GM10847 (cell line): Measurements from ENCODE around the gene NFATC1.

Experiments used
- POLR2A ChIP-seq: IDR thresholded peaks from 2 replicates; pipeline ENCODE4 v1.6.1; 2011; ENCODE audit not compliant: insufficient read length; ENCODE audit errors: extremely low read depth

Gene NFATC1

DNA sequence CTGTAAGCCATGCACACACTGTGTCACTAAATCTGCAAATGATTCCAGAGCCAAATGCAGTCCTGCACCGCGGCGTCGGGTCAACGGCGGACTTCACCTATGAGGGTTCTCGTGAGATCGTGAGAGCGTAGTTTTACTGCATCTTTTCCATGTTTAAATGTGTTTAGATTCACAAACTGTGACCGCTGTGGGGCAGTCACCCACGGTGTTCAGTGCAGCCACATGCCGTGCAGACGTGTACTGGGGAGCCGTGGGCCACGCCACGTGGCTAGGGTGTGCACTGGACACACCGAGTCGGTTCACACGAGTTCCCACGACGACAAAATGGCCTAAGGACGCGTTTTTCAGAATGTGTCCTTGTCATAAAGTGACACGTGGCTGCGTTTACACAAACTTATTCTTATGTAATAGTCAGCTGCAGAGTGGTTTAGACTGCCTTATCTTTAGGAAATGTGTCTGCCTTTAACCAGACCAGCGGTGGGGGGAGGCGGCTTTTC, 34.1 kb downstream of the NFATC1 start:
- no peak for TF ChIP-seq POLR2A

DNA sequence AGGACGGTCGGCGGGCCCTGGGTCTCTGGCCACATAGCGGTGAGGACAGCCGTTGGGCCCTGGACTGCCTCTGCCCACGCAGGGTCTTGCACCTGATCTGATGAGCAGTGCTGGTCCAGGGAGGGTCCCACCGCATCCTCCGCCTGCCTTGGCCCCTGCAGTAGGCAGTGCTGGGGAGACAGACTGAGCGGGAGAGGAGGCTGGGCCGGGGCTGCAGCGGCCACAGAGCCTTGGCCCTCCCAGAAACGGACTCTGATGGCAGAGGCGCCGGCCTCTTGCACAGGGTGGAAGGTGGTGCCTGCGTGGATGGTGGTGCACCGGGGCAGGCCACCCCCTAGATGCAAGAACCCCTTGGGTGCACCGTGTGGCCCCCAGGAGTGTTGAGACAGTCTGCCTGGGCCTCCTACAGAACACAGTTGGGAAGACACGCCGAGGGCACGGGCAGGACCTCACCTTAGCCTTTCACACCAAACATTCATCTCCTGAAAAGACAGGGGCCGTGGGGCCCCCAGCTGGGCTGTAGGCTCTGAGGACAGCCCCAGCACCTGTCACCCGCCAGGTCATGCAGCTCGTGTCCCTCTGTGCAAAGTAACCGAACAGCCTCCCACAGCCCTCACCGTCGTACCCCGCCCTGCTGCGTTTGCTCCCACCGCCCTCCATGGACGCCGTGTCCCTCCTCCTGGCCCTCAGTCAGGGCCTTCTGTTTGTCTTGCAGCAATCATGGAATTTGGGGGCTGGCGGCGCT, 36.8 kb downstream of the NFATC1 start:
- TF ChIP-seq POLR2A: no peak

DNA sequence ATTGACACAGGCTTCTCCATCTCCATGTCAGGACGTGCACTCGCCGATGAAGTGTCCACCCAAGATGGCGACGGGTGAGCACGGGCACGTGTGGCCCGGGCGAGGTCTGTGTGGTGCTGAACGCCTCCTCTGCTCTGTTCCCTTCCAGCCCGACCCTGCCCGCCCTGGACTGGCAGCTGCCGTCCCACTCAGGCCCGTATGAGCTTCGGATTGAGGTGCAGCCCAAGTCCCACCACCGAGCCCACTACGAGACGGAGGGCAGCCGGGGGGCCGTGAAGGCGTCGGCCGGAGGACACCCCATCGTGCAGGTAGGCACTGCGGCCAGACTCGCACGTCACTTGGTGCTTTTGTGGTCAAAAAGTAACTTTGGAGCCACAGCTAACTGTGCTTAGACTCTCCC, 37.7 kb downstream of the NFATC1 start:
- TF ChIP-seq POLR2A: no peak

DNA sequence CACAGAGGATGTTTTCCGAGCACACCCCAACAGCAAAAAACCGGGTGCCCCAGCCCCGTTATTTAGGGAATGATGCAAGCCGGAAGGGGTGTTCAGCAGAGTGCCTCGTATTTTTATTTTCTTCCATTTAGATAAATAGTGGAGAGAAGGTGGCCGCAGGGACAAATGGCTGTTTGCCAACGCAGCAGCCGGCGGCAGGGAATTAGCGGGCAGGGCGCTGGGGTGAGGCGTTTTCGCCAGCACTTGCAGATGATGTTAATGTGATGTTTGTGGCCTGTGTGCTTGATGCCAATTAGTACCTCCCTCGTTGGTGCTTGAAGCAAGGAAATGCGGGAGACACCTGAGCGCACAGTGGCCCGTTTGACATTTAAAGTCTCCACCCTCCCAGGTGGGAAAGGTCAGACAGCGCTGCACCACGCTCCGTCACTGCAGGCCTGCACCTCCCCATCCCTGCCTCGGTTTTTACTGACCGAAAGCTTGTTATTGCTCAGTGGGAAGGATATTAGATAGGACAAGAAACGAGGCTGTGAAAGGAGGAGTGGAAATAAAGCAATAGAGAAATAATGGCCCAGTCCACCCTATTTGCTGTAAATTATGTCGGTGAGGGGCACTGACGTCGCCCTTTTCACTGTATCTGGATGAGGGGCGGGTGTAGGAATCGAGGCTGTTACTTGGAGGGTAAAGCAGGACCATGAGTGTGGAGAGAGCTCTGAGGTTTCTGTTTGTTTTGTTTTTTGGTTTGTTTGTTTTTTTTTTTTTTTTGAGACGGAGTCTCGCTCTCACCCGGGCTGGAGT, 39.1 kb downstream of the NFATC1 start:
- no peak for TF ChIP-seq POLR2A

DNA sequence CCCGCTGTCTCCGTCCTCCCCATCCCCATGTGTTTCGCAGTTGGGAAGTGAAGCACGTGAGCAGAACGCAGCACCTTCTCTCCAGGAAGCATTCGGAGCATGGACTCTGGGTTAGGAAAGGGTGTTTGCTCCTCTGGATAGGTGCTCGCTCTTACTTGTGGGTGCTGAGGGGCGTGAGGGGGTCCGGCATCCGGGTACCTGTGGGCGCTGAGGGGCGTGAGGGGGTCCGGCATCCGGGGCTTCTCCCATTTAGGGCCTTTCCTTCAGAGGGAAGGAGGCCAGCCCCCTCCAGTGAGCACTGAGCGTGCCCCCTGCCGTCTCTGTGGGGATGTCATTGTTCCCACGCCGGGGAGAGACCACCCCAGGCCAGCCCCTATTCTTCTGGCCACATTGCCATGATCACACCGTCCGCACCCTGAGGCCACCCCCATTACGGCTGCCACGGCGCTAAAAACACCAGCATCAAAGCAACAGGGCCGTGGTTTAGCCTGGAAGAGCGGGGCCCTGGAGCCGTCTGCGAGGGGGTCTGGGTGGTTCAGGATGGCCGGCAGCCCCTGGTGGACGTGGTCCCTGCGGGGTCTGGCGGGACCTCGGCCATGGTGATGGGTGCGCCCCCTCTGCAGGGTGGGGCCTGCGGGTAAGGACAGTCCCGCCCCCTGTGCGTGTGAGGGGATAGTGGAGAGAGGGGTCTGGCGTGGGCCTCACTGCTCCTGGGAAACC, 41.0 kb downstream of the NFATC1 start:
- no peak for TF ChIP-seq POLR2A

DNA sequence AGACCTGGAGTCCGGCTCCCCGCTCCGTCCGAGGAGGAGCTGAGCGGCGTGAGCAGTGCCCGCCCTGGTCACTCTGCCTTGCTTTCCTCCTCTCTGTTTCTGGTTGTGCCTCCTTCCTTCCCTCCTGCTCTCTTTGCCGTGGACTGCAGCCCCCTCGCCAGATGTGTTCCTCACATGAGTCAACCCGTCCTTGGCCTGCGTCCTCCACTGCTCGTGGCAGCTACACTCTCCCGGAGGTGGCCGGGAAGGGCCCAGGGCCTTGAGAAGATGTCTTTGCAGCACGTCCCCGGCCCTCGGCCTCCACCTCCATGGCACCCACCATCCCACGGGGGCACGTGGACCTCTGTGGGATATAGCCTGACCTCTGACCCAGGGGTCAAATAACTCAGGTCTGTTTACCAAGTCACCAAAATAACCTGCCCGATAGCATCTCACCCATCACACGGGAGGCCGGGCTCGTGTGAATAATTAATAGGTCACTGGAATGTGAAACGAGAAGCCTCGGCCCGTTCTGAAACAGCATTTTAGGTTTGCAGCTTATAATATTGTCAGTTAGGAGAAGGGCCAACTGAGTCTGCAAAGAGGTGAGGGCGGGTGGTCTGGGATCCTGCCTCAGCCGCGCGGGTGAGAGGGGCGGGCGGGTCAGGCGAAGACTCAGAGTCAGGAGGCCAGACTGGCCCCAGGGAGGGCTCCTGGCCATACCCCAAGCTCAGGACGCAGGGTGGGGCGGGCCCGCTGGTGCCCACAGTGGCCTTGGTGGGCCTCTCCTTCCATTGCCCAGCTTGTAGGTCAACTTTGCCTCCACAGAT, 42.6 kb downstream of the NFATC1 start:
- TF ChIP-seq POLR2A: no peak

DNA sequence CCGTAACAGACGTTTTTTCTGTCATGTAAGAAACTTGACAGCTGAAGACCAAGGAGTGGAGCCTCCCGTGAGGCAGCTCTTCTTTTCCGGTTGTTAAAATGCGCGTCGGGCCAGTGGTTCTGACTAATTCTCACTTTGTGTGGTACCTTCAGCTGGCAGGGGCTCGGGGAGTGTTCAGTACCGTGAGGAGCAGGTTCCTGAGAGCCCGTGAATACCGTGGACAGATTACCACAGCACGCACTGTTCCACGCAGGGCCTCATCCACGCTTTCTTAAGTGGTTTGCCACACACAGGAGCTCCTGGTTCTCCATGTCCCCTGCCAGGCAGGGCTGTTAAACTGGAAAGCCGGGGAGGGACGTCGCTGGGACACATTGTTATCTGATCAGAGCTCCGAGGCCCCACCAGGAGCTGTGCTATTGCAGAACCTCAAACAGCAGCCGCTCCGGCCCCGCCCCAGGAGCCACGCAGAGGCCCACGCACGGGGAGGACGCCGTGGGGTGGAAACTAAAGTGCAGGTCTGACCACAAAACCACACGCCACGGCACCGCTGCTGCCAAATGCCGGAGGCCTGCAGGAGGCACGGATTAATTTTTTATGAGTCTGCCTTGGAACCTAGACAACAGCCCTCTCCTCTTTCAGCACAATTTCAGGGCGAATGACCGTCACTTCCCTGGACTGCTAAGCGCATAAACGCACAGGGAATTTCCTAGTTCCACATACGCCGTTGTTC, 43.3 kb downstream of the NFATC1 start:
- no peak for TF ChIP-seq POLR2A

DNA sequence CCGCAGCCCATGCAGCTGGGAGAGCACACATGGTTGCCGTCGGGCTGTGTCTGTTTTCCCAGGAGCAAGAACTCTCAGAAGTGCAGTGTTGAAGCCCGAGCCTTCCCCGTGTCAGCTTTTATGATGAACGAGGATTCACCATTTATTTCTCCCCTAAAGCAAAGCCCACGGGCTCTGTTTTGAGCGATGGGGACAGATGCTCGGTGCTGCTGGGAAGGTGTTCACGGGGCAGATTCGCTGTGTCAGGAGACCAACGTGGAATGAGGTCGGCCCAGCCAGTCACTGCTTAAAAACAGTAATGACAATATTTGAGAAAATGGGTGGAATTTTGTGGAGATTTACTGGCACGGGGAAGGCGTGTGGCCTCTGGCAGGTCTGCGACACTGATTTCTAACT, 43.9 kb downstream of the NFATC1 start:
- no peak for TF ChIP-seq POLR2A

DNA sequence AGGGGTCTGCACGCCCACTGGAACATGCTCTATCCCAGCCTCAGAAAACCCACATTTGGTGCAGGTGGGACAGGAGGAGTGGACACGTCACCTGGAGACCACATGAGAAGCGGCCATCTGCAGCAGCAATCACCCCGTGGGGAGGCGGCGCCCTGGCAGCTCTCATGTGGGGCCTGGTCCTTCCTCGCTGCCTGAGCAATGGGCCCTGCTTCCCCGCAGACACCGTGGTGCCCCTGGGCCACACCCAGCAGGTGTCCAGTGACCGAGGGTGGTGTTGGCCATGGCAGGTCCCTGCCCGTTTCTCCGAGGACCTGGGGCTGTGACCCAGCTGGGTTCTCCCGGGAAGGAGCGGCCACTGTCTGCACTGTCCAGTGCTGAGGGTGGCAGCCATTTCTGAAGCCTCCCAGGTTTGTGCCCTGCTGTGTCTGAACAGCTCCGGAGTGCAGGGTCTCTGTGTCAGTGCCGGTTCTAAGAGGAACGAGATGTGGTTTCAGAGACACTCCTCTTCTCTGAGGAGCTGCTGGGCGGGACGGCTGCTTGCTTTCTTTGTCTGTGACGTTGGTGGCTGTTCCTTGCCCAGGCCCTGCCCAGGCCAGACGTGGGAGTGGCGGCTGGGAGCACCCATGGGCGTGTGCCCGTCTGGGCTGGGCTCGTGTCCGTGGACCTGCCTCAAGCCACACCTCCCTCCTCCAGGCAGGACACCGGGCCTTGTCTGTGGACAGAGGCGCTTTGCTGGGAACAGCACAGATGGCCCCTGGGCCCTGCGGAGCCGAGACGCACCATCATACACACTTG, 44.8 kb downstream of the NFATC1 start:
- no peak for TF ChIP-seq POLR2A

DNA sequence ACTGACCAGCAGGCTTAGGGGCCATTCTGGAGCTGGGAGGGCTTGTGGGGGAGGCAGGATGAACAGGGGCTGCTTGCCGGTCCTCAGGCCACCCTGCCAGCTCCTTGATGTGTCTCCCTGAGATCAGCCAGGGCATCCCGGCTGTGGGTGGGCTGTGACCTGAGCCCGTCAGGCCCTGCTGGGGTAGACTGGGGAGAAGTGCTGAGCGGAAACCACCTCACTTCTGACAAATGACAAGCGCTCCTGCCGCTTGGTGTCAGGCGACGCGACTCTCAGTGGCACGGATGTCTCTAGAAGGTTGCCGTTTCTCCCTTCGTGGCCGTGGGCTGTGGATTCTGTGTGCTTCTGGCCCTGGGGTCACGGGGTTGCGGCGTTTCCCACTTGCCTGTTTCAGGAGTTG, 45.7 kb downstream of the NFATC1 start:
- no peak for TF ChIP-seq POLR2A

DNA sequence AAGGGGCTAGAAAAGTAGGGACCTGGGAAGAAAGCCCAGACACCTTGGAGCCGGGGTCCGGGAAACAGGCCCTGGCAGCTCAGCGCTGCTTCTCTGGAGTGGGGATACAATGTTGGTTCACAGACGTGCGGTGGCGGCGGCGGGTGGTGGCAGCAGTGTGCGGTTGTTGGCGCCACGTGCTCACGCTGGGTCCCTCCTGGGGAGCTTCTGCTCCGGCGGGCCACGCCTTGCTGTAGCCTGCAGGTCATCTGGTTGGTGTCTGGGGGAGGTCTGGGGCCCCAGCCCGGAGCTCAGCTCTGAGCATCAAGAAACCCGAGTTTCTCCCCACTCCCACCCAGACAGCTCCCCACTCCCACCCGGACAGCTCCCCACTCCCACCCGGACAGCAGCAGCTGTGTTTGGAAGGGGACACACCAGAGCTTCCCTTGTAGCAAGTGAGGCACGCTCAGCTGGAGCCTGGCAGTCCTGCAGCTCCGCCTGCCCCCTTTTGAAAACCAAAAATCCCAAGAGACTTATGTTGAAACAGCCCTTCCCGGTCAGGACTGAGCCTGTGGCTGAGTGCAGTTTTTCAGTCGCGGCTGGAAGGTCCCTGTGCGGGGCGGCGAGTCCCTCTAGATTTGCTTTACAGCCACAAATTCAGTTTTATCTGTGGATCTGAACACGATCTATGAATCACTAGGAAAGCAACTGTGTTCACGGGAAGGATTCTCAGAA, 46.9 kb downstream of the NFATC1 start:
- TF ChIP-seq POLR2A: no peak

DNA sequence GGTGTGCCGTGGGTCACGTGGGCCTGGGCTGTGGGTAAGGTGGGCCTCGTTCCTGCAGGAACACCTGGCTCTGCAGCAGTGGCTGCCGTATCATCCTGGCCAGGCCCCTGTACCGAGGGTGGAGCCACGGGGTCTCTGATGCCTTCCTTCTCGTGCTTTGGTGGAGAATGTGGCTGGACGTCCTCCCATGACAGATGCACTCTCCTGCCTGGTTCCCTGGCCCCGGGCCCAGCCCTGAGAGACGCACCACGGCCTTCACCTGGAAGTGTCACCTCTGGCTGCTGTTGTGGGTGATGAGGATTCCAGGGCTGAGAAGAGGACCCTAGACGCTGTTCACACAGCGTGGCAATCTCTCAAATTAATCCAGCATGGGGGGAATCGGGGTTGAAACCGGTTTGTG, 49.5 kb downstream of the NFATC1 start:
- TF ChIP-seq POLR2A: no peak

DNA sequence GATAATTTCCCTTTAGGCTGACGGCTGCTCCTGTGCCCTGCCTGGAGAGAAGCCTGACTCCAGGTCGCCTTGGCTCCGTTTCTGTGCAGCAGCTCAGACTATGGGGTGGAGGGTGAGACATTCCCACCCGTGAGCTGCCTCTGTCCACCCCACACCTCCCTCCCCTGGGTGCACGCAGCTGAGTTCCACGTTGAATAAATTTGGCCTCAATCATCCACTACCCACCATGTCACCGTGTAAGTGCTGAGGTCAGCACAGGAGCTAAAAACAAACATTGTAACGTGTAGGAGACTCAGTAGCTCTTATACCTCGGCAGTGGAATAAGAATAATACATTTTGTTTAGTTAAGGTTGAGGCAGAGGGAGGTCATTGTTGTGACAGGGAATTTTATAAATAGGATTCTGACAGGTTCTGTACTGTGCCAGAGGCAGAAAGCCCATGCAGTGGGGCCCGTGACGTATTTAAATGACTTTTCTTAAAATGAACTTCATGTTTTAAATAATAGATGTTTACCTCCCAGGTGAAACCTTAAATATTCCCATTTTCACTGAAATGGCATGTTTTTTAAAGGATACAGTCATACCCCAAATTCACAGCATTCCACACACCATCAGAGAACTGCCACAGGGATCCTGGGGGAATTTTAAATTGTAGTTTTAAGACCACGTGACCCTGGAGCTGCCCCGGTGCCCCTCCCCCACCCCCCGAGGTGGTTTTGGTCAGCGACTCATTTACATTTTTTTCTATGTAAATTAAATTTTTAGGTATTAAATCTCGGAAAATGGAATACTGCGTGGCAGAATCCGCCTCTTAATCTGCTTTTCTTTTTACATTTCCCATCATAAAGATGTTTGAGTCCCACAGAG, 50.2 kb downstream of the NFATC1 start:
- TF ChIP-seq POLR2A: no peak
